Immature natural killer cell (primary cell): ENCODE data around the gene FAAP100. TPM values are rescaled to one million over a fixed set of nuclear protein-coding genes. Genes with fewer than 3 reads are reported as not detected.
"Not testable (repeated sequence)": the region's sequence is repeated elsewhere in the genome, so short reads cannot be mapped to it uniquely, and the experiment has no call there.

Experiments used
- DNase-seq, 3 donors: peaks; one replicate each; pipeline ENCODE4 v3.0.0; 2022; ENCODE audit warnings: mixed read lengths in 1 of 3
- H3K27ac Mint-ChIP-seq, 6 donors: one replicate each; pipeline ENCODE4 v1.8.0; 2020; ENCODE audit warnings: mixed read lengths in 6 of 6, mild to moderate bottlenecking in 5 of 6, inconsistent platforms in 4 of 6, moderate library complexity in 3 of 6
- H3K27me3 Mint-ChIP-seq, 3 donors: one replicate each; pipeline ENCODE4 v1.8.0; 2020 to 2021; ENCODE audit warnings: low read depth in 3 of 3, mild to moderate bottlenecking in 3 of 3, mixed read lengths in 3 of 3, moderate library complexity in 3 of 3, inconsistent platforms in 1 of 3
- H3K36me3 Mint-ChIP-seq, 3 donors: one replicate each; pipeline ENCODE4 v1.8.0; 2020; ENCODE audit warnings: mixed read lengths in 3 of 3, inconsistent platforms in 2 of 3, mild to moderate bottlenecking in 2 of 3
- H3K4me1 Mint-ChIP-seq, 2 donors: one replicate each; pipeline ENCODE4 v1.8.0; 2020; ENCODE audit warnings: inconsistent platforms in 2 of 2, mild to moderate bottlenecking in 2 of 2, mixed read lengths in 2 of 2, moderate library complexity in 1 of 2
- H3K4me3 Mint-ChIP-seq, 5 donors: one replicate each; pipeline ENCODE4 v1.8.0; 2020; ENCODE audit warnings: mild to moderate bottlenecking in 5 of 5, mixed read lengths in 5 of 5, inconsistent platforms in 3 of 5, moderate library complexity in 3 of 5
- H3K9me3 Mint-ChIP-seq, 6 donors: one replicate each; pipeline ENCODE4 v1.8.0; 2020; ENCODE audit warnings: mild to moderate bottlenecking in 6 of 6, mixed read lengths in 6 of 6, inconsistent platforms in 4 of 6, moderate library complexity in 3 of 6
- polyA plus RNA-seq, 3 donors: library from polyadenylated mRNA; unstranded; fragments of 300-500 nt; fragmentation: Illumina TruSeq; gene quantifications; one replicate each; pipeline ENCODE4 v1.2.3, GENCODE V29; 2021

The FAAP100 gene
- polyA plus RNA-seq, 3 donors from 2014 or later, result 11.4 to 25.0 (median 14.5) TPM

- Mint-ChIP-seq H3K36me3 (peaks cover 0 to 4% (median 0%) of the 10 kb centered on the region in 3 donors), H3K27ac (no peak overlapping the region), H3K9me3 (peaks cover 0 to 2% (median 0%) of the 10 kb centered on the region in 6 donors), H3K4me3 (no peak overlapping the region), H3K27me3 (peaks cover 4 to 9% (median 8%) of the 10 kb centered on the region in 3 donors), H3K4me1 (peaks cover 9 to 10% of the 10 kb centered on the region in 2 donors)
- no peak for DNase-seq
Observed at GRCh38 chr17:81536299-81537290, 15.6 kb downstream of the FAAP100 start.

- Mint-ChIP-seq H3K4me3 (no peak overlapping the region), H3K36me3 (peaks cover 0 to 4% (median 0%) of the 10 kb centered on the region in 3 donors), H3K9me3 (peaks cover 0 to 2% (median 0%) of the 10 kb centered on the region in 6 donors), H3K27me3 (peaks cover 4 to 9% (median 8%) of the 10 kb centered on the region in 3 donors), H3K4me1 (peaks cover 9 to 10% of the 10 kb centered on the region in 2 donors), H3K27ac (no peak overlapping the region)
- DNase-seq, result no peak
Observed at GRCh38 chr17:81535480-81536298, 16.5 kb downstream of the FAAP100 start.

GRCh38 chr17:81535007-81535328, 17.2 kb downstream of the FAAP100 start:
- peaks cover 0 to 4% (median 0%) of the 10 kb centered on the region in 3 donors for H3K36me3 Mint-ChIP-seq
- H3K27me3 Mint-ChIP-seq, result peaks cover 4 to 9% (median 8%) of the 10 kb centered on the region in 3 donors
- H3K27ac Mint-ChIP-seq, result no peak overlapping the region
- no peak for DNase-seq
- H3K4me3 Mint-ChIP-seq, result peak overlapping the region in 1 of 5 donors; percentile 9
- peaks cover 9 to 10% of the 10 kb centered on the region in 2 donors for H3K4me1 Mint-ChIP-seq
- H3K9me3 Mint-ChIP-seq, result peaks cover 0 to 2% (median 0%) of the 10 kb centered on the region in 6 donors

GRCh38 chr17:81534157-81535006, 17.8 kb downstream of the FAAP100 start:
- Mint-ChIP-seq H3K27me3 (peaks cover 4 to 9% (median 8%) of the 10 kb centered on the region in 3 donors), H3K4me1 (peaks cover 9 to 10% of the 10 kb centered on the region in 2 donors), H3K4me3 (peak overlapping the region in 1 of 5 donors; percentile 9), H3K36me3 (peaks cover 0 to 4% (median 0%) of the 10 kb centered on the region in 3 donors), H3K27ac (peak overlapping the region in 1 of 6 donors; percentile 86), H3K9me3 (peaks cover 0 to 2% (median 0%) of the 10 kb centered on the region in 6 donors)
- DNase-seq, result no peak

- Mint-ChIP-seq H3K36me3 (peaks cover 0 to 4% (median 0%) of the 10 kb centered on the region in 3 donors), H3K27me3 (peaks cover 4 to 9% (median 8%) of the 10 kb centered on the region in 3 donors), H3K4me1 (peaks cover 9 to 10% of the 10 kb centered on the region in 2 donors), H3K27ac (peak overlapping the region in 5 of 6 donors; percentile 52 to 86 (median 68)), H3K4me3 (peak overlapping the region in 3 of 5 donors; percentile 4 to 34 (median 10)), H3K9me3 (peaks cover 0 to 2% (median 0%) of the 10 kb centered on the region in 6 donors)
- DNase-seq, result peak; percentile 39 to 55 (median 46)
Observed at GRCh38 chr17:81533339-81534141, 18.6 kb downstream of the FAAP100 start.

- no peak overlapping the region for H3K27ac Mint-ChIP-seq
- no peak for DNase-seq
- H3K36me3 Mint-ChIP-seq, result no peaks in the 10 kb centered on the region
- H3K4me3 Mint-ChIP-seq, result no peak overlapping the region
- H3K4me1 Mint-ChIP-seq, result peaks cover 9 to 10% of the 10 kb centered on the region in 2 donors
- H3K27me3 Mint-ChIP-seq, result peaks cover 3 to 9% (median 4%) of the 10 kb centered on the region in 3 donors
- peaks cover 0 to 2% (median 0%) of the 10 kb centered on the region in 6 donors for H3K9me3 Mint-ChIP-seq
Observed at GRCh38 chr17:81532490-81533287, 19.5 kb downstream of the FAAP100 start.

GRCh38 chr17:81531998-81532404, 20.2 kb downstream of the FAAP100 start:
- H3K27ac Mint-ChIP-seq, H3K4me3 Mint-ChIP-seq, H3K36me3 Mint-ChIP-seq, H3K9me3 Mint-ChIP-seq, DNase-seq, H3K27me3 Mint-ChIP-seq: not testable (repeated sequence)
- H3K4me1 Mint-ChIP-seq, result peaks cover 9 to 10% of the 10 kb centered on the region in 2 donors

GRCh38 chr17:81531013-81531412, 21.1 kb downstream of the FAAP100 start:
- DNase-seq, H3K36me3 Mint-ChIP-seq, H3K27me3 Mint-ChIP-seq, H3K27ac Mint-ChIP-seq, H3K9me3 Mint-ChIP-seq, H3K4me3 Mint-ChIP-seq: not testable (repeated sequence)
- H3K4me1 Mint-ChIP-seq, result peaks cover 9 to 10% of the 10 kb centered on the region in 2 donors

- Mint-ChIP-seq H3K36me3 (no peaks in the 10 kb centered on the region), H3K4me3 (no peak overlapping the region), H3K9me3 (peaks cover 0 to 2% (median 0%) of the 10 kb centered on the region in 6 donors), H3K27ac (no peak overlapping the region), H3K4me1 (peaks cover 9 to 10% of the 10 kb centered on the region in 2 donors), H3K27me3 (peaks cover 3 to 11% (median 4%) of the 10 kb centered on the region in 3 donors)
- DNase-seq, result no peak
Observed at GRCh38 chr17:81529437-81529803, 22.7 kb downstream of the FAAP100 start.

GRCh38 chr17:81528651-81529436, 23.3 kb downstream of the FAAP100 start:
- no peak overlapping the region for H3K27ac Mint-ChIP-seq
- no peaks in the 10 kb centered on the region for H3K36me3 Mint-ChIP-seq
- no peak overlapping the region for H3K4me3 Mint-ChIP-seq
- H3K27me3 Mint-ChIP-seq, result peaks cover 3 to 11% (median 4%) of the 10 kb centered on the region in 3 donors
- DNase-seq, result no peak
- peaks cover 0 to 2% (median 0%) of the 10 kb centered on the region in 6 donors for H3K9me3 Mint-ChIP-seq
- H3K4me1 Mint-ChIP-seq, result peaks cover 8 to 9% of the 10 kb centered on the region in 2 donors

- H3K9me3 Mint-ChIP-seq, result no peaks in the 10 kb centered on the region
- H3K4me1 Mint-ChIP-seq, result peaks cover 2 to 3% of the 10 kb centered on the region in 2 donors
Observed at GRCh38 chr17:81528384-81528650, 23.8 kb downstream of the FAAP100 start.

More at GRCh38 chr17:81528384-81528650, 23.8 kb downstream of the FAAP100 start:
- Mint-ChIP-seq H3K27ac (no peak overlapping the region), H3K4me3 (no peak overlapping the region), H3K36me3 (no peaks in the 10 kb centered on the region), H3K27me3 (peaks cover under 1 to 8% (median under 1%) of the 10 kb centered on the region in 3 donors)
- DNase-seq, result no peak
